K562 (cell line): ENCODE data around the gene TSPAN13. TPM values are rescaled to one million over a fixed set of nuclear protein-coding genes. Genes with fewer than 3 reads are reported as not detected.

ENCODE experiments used
- BDP1 ChIP-seq: IDR thresholded peaks from 3 replicates; pipeline ENCODE4 v1.6.1; 2011; ENCODE audit not compliant: insufficient read length, insufficient read depth
- BRD4 ChIP-seq: fragments of 200-600 bp; sonication (generic); IDR thresholded peaks from 2 replicates; pipeline ENCODE4 v1.6.1; 2017; ENCODE audit warnings: inconsistent platforms
- CXXC5 ChIP-seq: fragments of 250-450 bp; sonication (Bioruptor Pico); IDR thresholded peaks from 2 replicates; pipeline ENCODE4 v1.8.0; 2022; ENCODE audit warnings: inconsistent platforms, mild to moderate bottlenecking, moderate library complexity
- DNMT1 ChIP-seq: fragments of 450-650 bp; IDR thresholded peaks from 2 replicates; pipeline ENCODE4 v1.6.1; 2016; ENCODE audit warnings: antibody characterized with exemption, mild to moderate bottlenecking
- MYNN ChIP-seq, 2 experiments: sonication (generic); formaldehyde crosslinking in 1 of 2; IDR thresholded peaks; 2 replicates each; pipeline versions ENCODE4 v1.5.0 to v1.6.1; 2016 to 2020; ENCODE audit warnings: antibody characterized with exemption in 1 of 2, missing genetic modification reagents in 1 of 2
- RFX5 ChIP-seq: IDR thresholded peaks from 2 replicates; pipeline ENCODE4 v1.6.1; 2011; ENCODE audit warnings: low read depth, mild to moderate bottlenecking, improper control_type of control experiment, low read length
- SMAD3 ChIP-seq: fragments of 450-650 bp; formaldehyde crosslinking; conservative IDR thresholded peaks from 2 replicates; pipeline ENCODE4 v1.4.0; 2020; ENCODE audit warnings: mild to moderate bottlenecking
- SRSF1 ChIP-seq: fragments of 200-400 bp; formaldehyde crosslinking; IDR thresholded peaks from 2 replicates; pipeline ENCODE4 v1.6.1; 2017; ENCODE audit warnings: mild to moderate bottlenecking, low read depth, low read length, moderate library complexity
- TARDBP ChIP-seq: fragments of 450-650 bp; IDR thresholded peaks from 2 replicates; pipeline ENCODE4 v1.6.1; 2016
- XRCC5 ChIP-seq: fragments of 200-400 bp; formaldehyde crosslinking; IDR thresholded peaks from 2 replicates; pipeline ENCODE4 v1.6.1; 2017; ENCODE audit warnings: low read depth, mild to moderate bottlenecking, low read length
- YBX1 ChIP-seq: fragments of 450-650 bp; IDR thresholded peaks from 2 replicates; pipeline ENCODE4 v1.7.1; 2016; ENCODE audit warnings: mild to moderate bottlenecking
- ZNF134 ChIP-seq: fragments of 250-450 bp; sonication (Bioruptor Pico); conservative IDR thresholded peaks from 2 replicates; pipeline ENCODE4 v1.4.0; 2020
- ZNF274 ChIP-seq: IDR thresholded peaks from 2 replicates; pipeline ENCODE4 v1.6.1; 2011; ENCODE audit warnings: low read depth, mild to moderate bottlenecking, low read length, moderate library complexity, borderline replicate concordance
- ZNF407 ChIP-seq: fragments of 450-650 bp; IDR thresholded peaks from 2 replicates; pipeline ENCODE4 v1.6.1; 2016; ENCODE audit warnings: low read depth
- ZNF449 ChIP-seq: fragments of 250-450 bp; sonication (Bioruptor Pico); IDR thresholded peaks from 2 replicates; pipeline ENCODE4 v1.8.0; 2022; ENCODE audit warnings: moderate library complexity, mild to moderate bottlenecking, inconsistent platforms
- polyA plus RNA-seq, 8 experiments: library from polyadenylated mRNA; depleted of rRNA in 4 of 8; stranded (reverse) in 5 of 8; unstranded in 3 of 8; fragments of >200 nt; fragmentation: Nextera tagmentation in 2 of 8; fragmentation: Illumina TruSeq in 1 of 8; extraction: Ambion mirVana in 2 of 8; extraction: Trizol in 1 of 8; gene quantifications; 2 replicates each; pipeline versions ENCODE4 v1.2.1 to v1.2.3, GENCODE V29; 2011 to 2014; ENCODE audit warnings: inconsistent platforms in 1 of 8, missing spikeins in 1 of 8
- total RNA-seq, 7 experiments: library from RNA; depleted of rRNA in 6 of 7; stranded (reverse); fragments of >200 nt in 6 of 7; fragmentation: Illumina TruSeq in 2 of 7; extraction: Trizol in 2 of 7; gene quantifications; 2 replicates each; pipeline versions ENCODE4 v1.2.1 to v1.2.3, GENCODE V29; 2011 to 2021; ENCODE audit warnings: low replicate concordance in 1 of 7

TSPAN13 gene
- total and polyA plus RNA-seq, 9 of the 15 experiments (the other 6 are each of a cell fraction or from before 2014, with no cell fraction given) = 7.8 to 46.3 (median 20.0) TPM

GRCh38 chr7:16739863-16740622 lies 13.5 kb upstream of the TSPAN13 start (continued):
- no peak for TF ChIP-seq ZNF407
- TF ChIP-seq ZNF274 = peak; percentile 33; the same call in 1 of the 2 replicates
- TF ChIP-seq RFX5 = no peak
- TF ChIP-seq DNMT1 = peak; percentile 71; the same call in 1 of the 2 replicates
- no peak for TF ChIP-seq TARDBP
- 0 out of 2 replicates have a peak, but pooled peaks have one; percentile 49 for TF ChIP-seq SMAD3 (CRISPR knock-in tag)
- peak; percentile 48; the same call in 1 of the 2 replicates for TF ChIP-seq MYNN (IDR thresholded peaks at IDR 0.05)
- no peak for TF ChIP-seq MYNN (CRISPR knock-in tag; IDR thresholded peaks at IDR 0.05)
- no peak for TF ChIP-seq ZNF134 (CRISPR knock-in tag)
- no peak for TF ChIP-seq XRCC5
- TF ChIP-seq CXXC5 (CRISPR knock-in tag) = peak; percentile 71; the same call in 1 of the 2 replicates
- no peak for TF ChIP-seq BRD4
- TF ChIP-seq BDP1 = no peak
- no peak for TF ChIP-seq SRSF1
- TF ChIP-seq ZNF449 (CRISPR knock-in tag) = no peak
- TF ChIP-seq YBX1 = no peak
